ENCODE measurements around the gene CDH6.

The CDH6 gene

DNA sequence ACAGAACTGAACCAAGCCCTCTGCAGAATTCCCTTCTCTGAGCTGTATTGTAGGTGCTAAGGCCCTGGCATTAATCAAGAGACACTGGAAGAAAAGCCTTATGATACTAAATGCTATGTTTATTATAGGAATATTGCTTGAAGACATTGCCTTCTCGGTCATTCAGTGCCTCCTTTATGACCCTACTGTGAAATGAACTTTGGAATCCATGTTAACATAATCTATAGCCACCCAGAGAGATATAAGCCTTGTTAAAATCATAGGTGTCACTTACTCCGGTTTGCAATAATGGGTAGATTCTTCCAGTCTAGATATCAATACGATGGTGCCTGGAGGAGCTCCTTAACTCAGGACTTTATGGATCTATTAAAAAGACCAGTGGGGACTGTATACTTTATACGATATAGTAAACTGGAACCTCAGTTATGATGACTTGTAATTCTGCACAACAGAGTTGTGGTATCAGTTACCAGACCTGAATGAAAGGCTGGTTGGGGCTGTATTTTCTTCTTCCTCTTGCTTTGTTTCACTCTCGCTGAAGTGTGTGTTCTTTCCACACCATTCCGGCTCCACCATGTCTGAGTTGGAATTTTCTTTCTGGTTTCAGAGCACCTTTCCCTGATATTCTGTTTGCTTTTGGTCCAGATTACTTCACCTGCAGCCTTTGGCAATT lies 183.9 kb downstream of the CDH6 start:
- DNase-seq (ENCODE audit: low read depth): no peak

DNA sequence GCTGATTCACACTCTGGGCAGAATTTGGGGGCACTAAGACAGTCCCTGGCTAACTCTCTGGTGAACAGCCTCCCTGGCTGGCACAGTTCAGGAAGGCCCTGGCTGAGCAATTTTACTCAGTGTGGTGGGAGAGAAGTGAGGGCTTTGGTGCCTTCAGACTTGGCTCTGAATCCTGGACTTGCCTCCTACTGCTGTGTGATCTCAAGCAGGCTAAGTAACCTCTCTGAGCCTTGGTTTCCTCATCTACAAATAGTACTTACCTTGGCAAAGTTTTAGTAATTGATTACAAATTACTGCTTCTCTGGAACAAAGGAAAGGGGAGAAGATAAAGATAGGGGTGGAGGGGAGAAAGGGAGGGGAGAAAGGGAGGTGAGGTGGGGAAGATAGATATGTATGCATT lies 184.7 kb downstream of the CDH6 start:
- DNase-seq (ENCODE audit: low read depth): no peak
